GM21381 (cell line): ENCODE measurements around the gene CAMTA1.
"Not testable (repeated sequence)": the region's sequence is repeated elsewhere in the genome, so short reads cannot be mapped to it uniquely, and the experiment has no call there.

Experiments
- ATAC-seq: cut with Tn5 transposase; IDR thresholded peaks from one replicate; pipeline ENCODE4 v1.9.1; 2021; ENCODE audit warnings: mild to moderate bottlenecking, moderate library complexity; ENCODE audit not compliant: unreplicated experiment

The CAMTA1 gene

GRCh38 chr1:7319196-7319595, 533.9 kb downstream of the CAMTA1 start:
- ATAC-seq = no peak

GRCh38 chr1:7320661-7321060, 535.4 kb downstream of the CAMTA1 start:
- no peak for ATAC-seq

GRCh38 chr1:7322283-7322785, 537.1 kb downstream of the CAMTA1 start:
- no peak for ATAC-seq

- ATAC-seq = no peak
These were observed 537.7 kb downstream of the CAMTA1 start for GRCh38 chr1:7322912-7323311.

DNA sequence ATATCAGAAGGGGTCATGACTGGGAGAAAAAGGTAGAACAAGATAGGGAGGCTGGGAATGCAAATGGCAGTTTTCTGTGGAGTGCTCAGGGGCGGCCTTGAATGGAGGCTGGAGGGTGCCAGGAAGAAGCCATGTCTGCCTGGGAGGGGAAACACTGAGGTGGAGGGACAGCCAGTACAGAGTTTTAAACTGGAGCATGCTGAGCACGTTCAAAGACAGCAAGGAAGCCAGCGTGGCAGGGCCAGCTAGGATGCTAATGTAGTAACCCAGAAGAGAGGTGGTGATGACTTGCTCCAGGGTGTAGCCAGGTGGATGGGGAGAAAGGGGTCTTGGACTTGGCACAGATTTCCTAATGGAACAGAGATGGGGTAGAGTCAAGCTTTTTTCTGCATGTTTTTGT, 540.0 kb downstream of the CAMTA1 start:
- no peak for ATAC-seq

- ATAC-seq = no peak
These were observed 541.1 kb downstream of the CAMTA1 start for GRCh38 chr1:7326366-7326765.

- ATAC-seq = no peak
These were observed 542.6 kb downstream of the CAMTA1 start for GRCh38 chr1:7327849-7328248.

DNA sequence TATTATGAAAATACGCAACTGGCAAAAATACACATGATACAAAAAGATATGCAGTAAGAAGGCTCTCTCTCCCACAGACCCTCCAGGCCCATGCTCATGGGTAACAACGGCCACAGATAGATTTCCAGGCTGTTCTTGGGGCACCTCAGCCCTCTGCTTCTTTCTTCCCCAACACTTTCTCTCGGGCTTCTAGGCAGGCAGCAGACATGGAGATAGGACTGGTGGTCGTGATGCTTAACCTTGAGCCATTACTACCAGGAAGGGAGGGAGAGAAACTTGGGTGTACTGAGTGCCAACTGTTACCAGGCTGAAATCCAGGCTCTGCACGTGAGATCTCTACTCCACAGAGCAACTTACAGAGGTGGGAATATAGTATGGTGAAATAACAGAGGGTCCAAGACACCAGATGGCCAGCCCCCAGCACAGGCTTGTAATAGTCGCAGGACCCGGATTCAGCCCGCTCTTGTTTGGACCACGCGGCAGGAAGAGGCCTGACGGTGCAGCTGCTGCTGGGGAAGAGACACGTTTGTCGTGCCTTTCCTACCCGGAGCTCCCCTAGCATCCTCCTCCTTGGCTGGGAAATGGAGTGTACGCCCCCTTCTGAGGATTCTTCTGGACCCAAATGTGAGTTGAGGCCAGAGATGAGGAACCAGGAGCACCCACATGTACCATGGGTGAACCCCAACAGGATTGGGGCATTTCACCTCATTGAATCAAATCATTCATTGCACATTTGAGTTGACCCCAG, 544.8 kb downstream of the CAMTA1 start:
- no peak for ATAC-seq

DNA sequence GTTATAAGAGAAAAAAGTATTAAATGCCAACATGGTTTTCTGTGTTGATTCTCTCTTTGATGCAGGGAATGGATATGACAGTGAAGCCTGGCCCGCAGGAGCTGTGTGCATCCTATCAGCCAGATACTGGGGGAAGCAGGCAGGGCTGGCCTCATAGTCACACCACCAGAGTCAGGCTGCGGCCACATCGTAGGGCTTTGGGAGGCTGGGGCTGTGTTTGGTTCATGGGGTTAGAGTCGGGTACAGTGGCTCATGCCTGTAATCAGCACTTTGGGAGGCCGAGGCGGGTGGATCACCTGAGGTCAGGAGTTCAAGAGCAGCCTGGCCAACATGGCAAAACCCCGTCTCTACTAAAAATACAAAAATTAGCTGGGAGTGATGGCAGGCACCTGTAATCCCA, 545.5 kb downstream of the CAMTA1 start:
- ATAC-seq = not testable (repeated sequence)

GRCh38 chr1:7331926-7332535, 546.8 kb downstream of the CAMTA1 start:
- no peak for ATAC-seq

DNA sequence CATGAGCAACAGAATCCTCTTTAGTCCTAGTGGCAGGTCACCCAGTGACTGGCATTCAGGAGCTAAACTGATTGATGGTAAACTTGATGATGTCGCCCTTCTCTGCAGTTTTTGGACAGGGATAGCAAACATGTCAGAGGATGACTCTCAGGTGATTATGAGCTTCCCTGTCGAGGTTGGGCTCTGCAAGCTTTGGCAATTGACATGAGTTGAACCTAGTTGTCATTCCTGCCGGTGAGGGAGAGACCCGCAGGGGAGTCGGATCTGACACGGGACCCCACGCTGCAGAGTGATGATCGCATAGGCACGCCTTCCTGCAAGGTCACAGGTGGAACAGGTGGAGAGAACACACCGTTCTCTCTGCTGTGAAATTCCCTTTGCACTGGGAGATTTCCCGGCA, 547.8 kb downstream of the CAMTA1 start:
- no peak for ATAC-seq

- ATAC-seq = no peak
These were observed 548.4 kb downstream of the CAMTA1 start for GRCh38 chr1:7333620-7334019.

DNA sequence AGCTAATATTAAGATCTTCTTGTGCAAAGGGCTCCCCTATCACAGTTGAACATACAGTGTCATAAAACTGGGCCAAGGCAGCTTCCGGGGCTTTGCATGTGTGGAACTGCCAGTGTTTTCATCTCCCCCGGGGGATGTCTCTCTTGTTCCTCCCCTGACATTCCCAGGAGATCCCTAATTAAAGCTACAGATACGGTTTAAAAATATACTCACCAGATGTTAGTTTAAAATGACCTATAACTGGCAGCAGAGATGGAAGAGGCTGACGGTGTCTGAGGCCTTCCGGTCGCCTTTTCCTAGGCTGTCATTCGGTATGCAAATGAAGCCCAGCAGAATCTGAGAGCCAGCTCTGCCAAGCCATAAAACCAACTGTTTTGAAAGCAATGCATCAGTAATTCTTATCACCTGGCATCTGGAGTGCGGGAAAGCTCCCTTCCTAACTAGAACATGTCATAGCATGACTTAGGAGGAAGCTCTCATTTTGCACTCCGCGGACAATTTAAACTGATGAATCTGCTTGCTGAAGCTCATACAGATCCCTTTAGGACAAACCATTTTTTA, 549.3 kb downstream of the CAMTA1 start:
- no peak for ATAC-seq

DNA sequence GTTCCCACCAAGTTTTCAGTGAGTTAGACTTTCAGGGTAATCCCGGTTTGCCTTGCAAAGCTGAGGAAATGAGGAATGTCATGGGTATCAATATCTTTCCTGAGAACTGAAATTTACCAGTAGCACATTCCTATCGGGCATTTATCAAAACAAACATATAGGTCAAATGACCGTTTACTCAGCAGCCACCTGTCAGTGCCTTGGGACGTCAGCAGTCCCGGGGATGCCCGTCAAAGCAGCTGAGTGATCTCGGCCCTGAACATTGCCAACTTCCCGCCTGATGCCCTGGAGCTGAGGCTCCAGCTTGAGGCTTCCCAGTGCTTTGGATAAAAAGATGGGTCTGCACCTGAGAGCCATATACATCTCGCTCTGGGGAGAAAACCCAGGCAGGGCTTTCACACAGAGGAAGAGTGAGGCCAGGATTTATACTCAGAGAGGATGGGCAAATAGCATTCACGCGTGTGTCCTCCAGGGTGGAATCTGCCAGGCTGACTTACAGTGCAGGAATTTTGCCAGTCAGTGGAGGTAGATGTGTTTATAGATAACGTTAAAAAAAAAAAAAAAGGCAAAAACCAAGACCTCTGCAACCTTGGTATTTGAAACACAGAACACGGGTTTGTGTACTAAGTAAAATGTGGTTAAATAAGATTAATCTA, 550.1 kb downstream of the CAMTA1 start:
- ATAC-seq = no peak

DNA sequence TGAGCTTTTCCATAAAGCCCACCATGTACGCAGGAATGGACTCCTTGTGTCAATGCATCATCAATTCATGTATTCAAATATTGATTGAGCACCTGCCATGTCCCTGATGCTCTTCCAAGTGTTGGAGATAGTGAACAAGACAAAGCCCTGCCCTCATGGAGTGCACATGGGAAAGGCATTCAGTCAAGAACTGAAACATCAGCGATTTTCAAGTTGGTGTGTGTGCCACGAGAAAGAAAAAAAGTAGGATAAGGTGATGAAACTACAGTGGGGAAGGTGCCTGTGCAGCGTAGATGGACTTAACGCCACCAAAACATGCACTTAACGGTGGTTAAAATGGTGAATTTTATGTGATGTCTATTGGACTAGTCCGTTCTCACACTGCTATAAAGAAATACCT, 553.2 kb downstream of the CAMTA1 start:
- no peak for ATAC-seq

DNA sequence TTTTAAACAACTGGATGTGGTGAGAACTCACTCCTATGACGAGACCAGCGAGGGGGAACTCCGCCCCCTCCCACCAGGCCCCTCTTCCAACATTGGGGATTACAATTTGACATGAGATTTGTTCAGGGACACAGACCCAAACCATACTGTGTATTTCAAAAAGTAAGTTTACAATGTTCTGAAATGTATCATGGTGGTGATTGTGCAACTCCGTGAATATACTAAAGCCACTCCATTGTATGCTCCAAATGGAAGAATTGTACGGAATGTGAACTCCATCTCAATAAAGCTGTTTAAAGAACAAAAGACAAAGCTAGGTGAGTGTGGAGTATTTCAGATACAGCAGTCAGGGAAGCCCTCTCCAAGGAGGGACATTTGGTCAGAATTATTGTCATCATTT, 553.8 kb downstream of the CAMTA1 start:
- no peak for ATAC-seq

DNA sequence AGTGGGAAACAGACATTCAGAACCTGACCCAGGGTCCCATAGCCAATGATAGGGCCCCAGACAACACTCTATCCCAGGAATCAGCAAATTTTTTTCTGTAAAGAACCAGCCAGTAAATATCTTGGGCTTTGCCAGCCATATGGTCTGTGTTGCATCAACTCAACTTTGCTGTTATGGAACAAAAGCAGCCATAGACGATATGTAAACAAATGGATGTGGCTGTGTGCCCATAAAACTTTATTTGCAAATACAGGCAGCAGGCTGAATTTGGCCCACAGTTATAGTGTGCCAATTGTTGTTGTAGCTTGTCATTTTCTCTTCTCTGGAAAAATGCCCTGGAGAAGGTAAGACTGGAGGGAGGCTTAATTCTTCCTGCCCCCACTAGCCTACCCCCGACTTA, 554.7 kb downstream of the CAMTA1 start:
- no peak for ATAC-seq

DNA sequence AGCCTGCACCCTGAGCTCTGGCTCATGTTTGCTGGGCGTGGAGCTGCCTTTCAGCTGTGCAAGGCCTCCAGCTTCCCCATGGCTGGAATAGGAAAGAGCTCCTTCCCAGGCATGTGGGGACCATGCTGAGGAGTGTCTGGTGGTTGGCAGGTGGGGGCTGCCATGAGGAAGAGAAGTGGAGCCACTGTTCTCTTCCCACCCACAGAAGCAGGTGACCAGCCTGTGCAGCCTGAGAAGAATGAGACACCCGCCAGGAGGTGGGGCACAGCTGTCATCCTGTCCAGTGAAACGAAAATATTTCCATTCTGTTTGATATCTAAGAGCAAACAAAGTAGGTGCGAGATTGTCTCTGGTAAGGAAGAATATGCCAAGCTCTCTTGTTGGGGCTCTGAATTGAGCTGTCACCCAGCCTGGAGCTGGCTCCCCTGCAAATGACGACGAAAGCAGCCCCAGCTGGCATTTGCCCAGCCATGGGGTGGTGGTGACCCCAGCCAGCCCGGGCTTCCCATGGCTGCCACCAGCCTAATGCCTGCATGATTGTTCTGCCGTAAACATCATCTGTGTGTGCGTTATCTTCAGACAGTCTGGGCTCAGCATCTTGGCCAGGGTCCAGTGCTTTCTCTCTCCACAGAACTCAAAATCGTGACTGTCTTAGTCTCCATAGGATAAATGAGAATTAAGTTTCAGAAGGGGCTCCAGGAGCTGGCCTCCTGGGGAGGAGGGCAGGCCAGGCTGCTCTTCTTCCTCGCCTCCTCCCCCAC, 556.1 kb downstream of the CAMTA1 start:
- ATAC-seq = no peak

DNA sequence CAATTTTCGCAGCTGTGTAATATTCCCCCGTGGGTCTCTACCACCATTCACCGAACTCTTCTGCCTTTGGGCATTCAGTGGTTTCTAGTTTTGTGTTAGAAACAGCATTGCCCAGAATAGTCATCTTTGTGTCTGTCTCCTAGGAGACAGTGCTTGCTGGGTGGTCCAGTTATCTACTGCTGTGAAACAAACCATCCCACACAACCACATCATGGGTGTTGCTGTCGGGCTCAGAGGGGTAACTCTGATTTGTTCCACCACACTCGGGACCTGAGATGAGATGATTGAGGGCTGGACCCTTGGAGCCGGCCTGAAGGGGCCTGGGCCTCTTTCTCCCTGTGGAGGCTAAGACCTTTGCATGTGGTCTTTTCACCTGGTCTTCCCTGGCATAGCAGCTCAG, 558.6 kb downstream of the CAMTA1 start:
- ATAC-seq = no peak

- ATAC-seq = no peak
These were observed 559.0 kb downstream of the CAMTA1 start for GRCh38 chr1:7344299-7344698.

DNA sequence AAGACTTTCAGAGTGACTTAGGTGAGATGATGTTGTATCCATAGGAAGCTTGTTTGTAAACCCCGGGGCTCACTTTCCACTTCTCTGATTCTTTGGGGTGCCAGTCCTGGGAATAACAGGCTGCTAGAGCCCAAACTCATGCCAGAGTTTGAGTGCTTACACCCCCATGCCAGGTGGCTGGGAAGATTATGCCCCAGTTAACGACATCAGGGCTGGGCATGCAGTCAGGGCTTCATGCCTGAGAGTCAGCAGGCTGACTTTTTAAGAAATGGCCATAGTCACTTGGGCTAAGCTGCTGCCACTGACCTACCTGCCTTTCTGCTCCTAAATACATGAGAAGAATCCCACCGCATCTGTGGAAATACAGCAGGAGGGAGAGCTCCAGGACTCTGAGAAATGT, 560.3 kb downstream of the CAMTA1 start:
- no peak for ATAC-seq
